A549 (cell line): ENCODE data around the gene ADGRG1.

Experiments used
- BCL3 ChIP-seq: fragments of >200 bp; sonication (Bioruptor Twin); formaldehyde crosslinking; IDR thresholded peaks from 3 replicates; pipeline ENCODE4 v1.6.1; 2016
- CEBPB ChIP-seq, 2 experiments: fragments of >200 bp in 1 of 2; sonication (Bioruptor Twin) in 1 of 2; formaldehyde crosslinking in 1 of 2; IDR thresholded peaks; 2 replicates each; pipeline ENCODE4 v1.6.1; 2012 to 2016
- CHD4 ChIP-seq: fragments of 200-600 bp; sonication (generic); IDR thresholded peaks from 2 replicates; pipeline ENCODE4 v1.6.1; 2016; ENCODE audit warnings: antibody characterized with exemption, mild to moderate bottlenecking, borderline replicate concordance
- EP300 ChIP-seq, 2 experiments: fragments of >200 bp; sonication (Bioruptor Twin); formaldehyde crosslinking; IDR thresholded peaks; 2 replicates in 1 of 2; 3 replicates in 1 of 2; pipeline ENCODE4 v1.6.1; 2016 to 2017
- MAZ ChIP-seq: fragments of 150-350 bp; IDR thresholded peaks from 2 replicates; pipeline ENCODE4 v1.6.1; 2014; ENCODE audit warnings: antibody characterized with exemption, low read depth, low read length, borderline replicate concordance
- NR3C1 ChIP-seq: fragments of >200 bp; sonication (Bioruptor Twin); formaldehyde crosslinking; IDR thresholded peaks from 3 replicates; pipeline ENCODE4 v1.6.1; 2017
- POLR2A ChIP-seq: IDR thresholded peaks from 2 replicates; pipeline ENCODE4 v1.6.1; 2012; ENCODE audit warnings: mild to moderate bottlenecking, low read length
- REST ChIP-seq: fragments of 200-600 bp; sonication (generic); IDR thresholded peaks from 2 replicates; pipeline ENCODE4 v1.6.1; 2016; ENCODE audit warnings: antibody characterized with exemption, mild to moderate bottlenecking, moderate library complexity
- RNF2 ChIP-seq: fragments of 200-600 bp; sonication (generic); IDR thresholded peaks from 2 replicates; pipeline ENCODE4 v1.6.1; 2016; ENCODE audit warnings: low read depth, mild to moderate bottlenecking, antibody characterized with exemption, moderate library complexity, borderline replicate concordance
- TF ChIP-seq, protein P1 (sequence below): fragments of >200 bp; sonication (Bioruptor Twin); formaldehyde crosslinking; IDR thresholded peaks from 3 replicates; pipeline ENCODE4 v1.5.1; 2016
- TF ChIP-seq, protein P2 (sequence below): fragments of 150-350 bp; IDR thresholded peaks from 2 replicates; pipeline ENCODE4 v1.6.1; 2014; ENCODE audit warnings: low read depth, mild to moderate bottlenecking, low read length

GRCh38 chr16:57592591-57593003, 35.8 kb upstream of the ADGRG1 start:
- TF ChIP-seq, protein P1, sequence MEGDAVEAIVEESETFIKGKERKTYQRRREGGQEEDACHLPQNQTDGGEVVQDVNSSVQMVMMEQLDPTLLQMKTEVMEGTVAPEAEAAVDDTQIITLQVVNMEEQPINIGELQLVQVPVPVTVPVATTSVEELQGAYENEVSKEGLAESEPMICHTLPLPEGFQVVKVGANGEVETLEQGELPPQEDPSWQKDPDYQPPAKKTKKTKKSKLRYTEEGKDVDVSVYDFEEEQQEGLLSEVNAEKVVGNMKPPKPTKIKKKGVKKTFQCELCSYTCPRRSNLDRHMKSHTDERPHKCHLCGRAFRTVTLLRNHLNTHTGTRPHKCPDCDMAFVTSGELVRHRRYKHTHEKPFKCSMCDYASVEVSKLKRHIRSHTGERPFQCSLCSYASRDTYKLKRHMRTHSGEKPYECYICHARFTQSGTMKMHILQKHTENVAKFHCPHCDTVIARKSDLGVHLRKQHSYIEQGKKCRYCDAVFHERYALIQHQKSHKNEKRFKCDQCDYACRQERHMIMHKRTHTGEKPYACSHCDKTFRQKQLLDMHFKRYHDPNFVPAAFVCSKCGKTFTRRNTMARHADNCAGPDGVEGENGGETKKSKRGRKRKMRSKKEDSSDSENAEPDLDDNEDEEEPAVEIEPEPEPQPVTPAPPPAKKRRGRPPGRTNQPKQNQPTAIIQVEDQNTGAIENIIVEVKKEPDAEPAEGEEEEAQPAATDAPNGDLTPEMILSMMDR = no peak
- TF ChIP-seq, protein P2, sequence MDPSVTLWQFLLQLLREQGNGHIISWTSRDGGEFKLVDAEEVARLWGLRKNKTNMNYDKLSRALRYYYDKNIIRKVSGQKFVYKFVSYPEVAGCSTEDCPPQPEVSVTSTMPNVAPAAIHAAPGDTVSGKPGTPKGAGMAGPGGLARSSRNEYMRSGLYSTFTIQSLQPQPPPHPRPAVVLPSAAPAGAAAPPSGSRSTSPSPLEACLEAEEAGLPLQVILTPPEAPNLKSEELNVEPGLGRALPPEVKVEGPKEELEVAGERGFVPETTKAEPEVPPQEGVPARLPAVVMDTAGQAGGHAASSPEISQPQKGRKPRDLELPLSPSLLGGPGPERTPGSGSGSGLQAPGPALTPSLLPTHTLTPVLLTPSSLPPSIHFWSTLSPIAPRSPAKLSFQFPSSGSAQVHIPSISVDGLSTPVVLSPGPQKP = no peak
- TF ChIP-seq BCL3 (no peak), MAZ (no peak), EP300 (IDR thresholded peaks at IDR 0.05) (no peak), NR3C1 (no peak), REST (no peak), CEBPB (IDR thresholded peaks at IDR 0.05) (no peak), RNF2 (no peak), POLR2A (no peak), CHD4 (no peak)
